PC-9 (cell line): ENCODE results near the gene INMT. TPM values are rescaled to one million over a fixed set of nuclear protein-coding genes. Genes with fewer than 3 reads are reported as not detected.

ENCODE experiments used
- BruUV-seq: library from RNA; stranded (reverse); fragments of 400-500 nt; replicated peaks from 2 replicates; lab custom pipeline; 2021; lab: Mats Ljungman, UMichigan
- CTCF ChIA-PET: fragments of 300-600 bp; sonication (Branson Sonifier 250); formaldehyde crosslinking; loops from one replicate; lab custom pipeline; 2022; ENCODE audit warnings: antibody characterized with exemption; lab: Charles Lee
- POLR2A ChIA-PET: fragments of 300-600 bp; sonication (Branson Sonifier 250); formaldehyde crosslinking; loops from one replicate; lab custom pipeline; 2022; ENCODE audit warnings: antibody characterized with exemption; ENCODE audit not compliant: unreplicated experiment; lab: Charles Lee
- DNase-seq, 2 experiments: peaks; one replicate each; pipeline versions ENCODE4 v3.0.0 to v3.0.0-alpha.2; 2015 to 2022; ENCODE audit warnings: mixed read lengths in 1 of 2
- H2AFZ ChIP-seq: fragments of 200-600 bp; sonication (generic); 2 replicates; pipeline ENCODE4 v1.8.1; 2017; ENCODE audit warnings: antibody characterized with exemption
- H3F3A ChIP-seq: fragments of 200-600 bp; sonication (generic); 2 replicates; pipeline ENCODE4 v1.8.1; 2017; ENCODE audit warnings: antibody characterized with exemption, mild to moderate bottlenecking, low read depth; ENCODE audit not compliant: insufficient read depth
- H3K27ac ChIP-seq: fragments of 200-600 bp; sonication (generic); 2 replicates; pipeline ENCODE4 v1.6.1; 2016; ENCODE audit warnings: mixed run types
- H3K27me3 ChIP-seq: fragments of 200-600 bp; sonication (generic); 2 replicates; pipeline ENCODE4 v1.6.1; 2016; ENCODE audit warnings: low read depth, mixed run types; ENCODE audit not compliant: insufficient read depth
- H3K36me3 ChIP-seq: fragments of 200-600 bp; sonication (generic); 2 replicates; pipeline ENCODE4 v1.6.1; 2016; ENCODE audit warnings: low read depth, mixed run types
- H3K4me1 ChIP-seq: fragments of 200-600 bp; sonication (generic); replicated peaks from 2 replicates; pipeline ENCODE4 v1.6.1; 2016; ENCODE audit warnings: mixed run types; ENCODE audit not compliant: insufficient read depth
- H3K4me2 ChIP-seq: fragments of 200-600 bp; sonication (generic); 2 replicates; pipeline ENCODE4 v1.6.1; 2017; ENCODE audit warnings: mixed run types
- H3K4me3 ChIP-seq: fragments of 200-600 bp; sonication (generic); 2 replicates; pipeline ENCODE4 v1.6.1; 2016; ENCODE audit warnings: mixed run types
- H3K79me2 ChIP-seq: fragments of 200-600 bp; sonication (generic); 2 replicates; pipeline ENCODE4 v1.6.1; 2017; ENCODE audit warnings: low read depth, mixed run types
- H3K9me2 ChIP-seq: fragments of 200-600 bp; sonication (generic); 2 replicates; pipeline ENCODE4 v1.8.1; 2017; ENCODE audit warnings: mild to moderate bottlenecking; ENCODE audit not compliant: insufficient read depth
- H3K9me3 ChIP-seq: fragments of 200-600 bp; sonication (generic); 2 replicates; pipeline ENCODE4 v1.8.1; 2016; ENCODE audit warnings: low read depth; ENCODE audit not compliant: insufficient read depth
- H4K20me1 ChIP-seq: fragments of 200-600 bp; sonication (generic); 2 replicates; pipeline ENCODE4 v1.8.1; 2017; ENCODE audit not compliant: insufficient read depth
- CTCF ChIP-seq: fragments of 200-600 bp; sonication (generic); conservative IDR thresholded peaks from 2 replicates; pipeline ENCODE4 v1.6.1; 2017; ENCODE audit warnings: mixed run types, antibody characterized with exemption, mild to moderate bottlenecking, moderate library complexity
- EZH2 ChIP-seq: fragments of 200-600 bp; sonication (generic); IDR thresholded peaks from 2 replicates; pipeline ENCODE4 v1.8.0; 2017; ENCODE audit warnings: antibody characterized with exemption, low read depth
- intact Hi-C: fragments of 100-400 bp; cut with micrococcal nuclease; formaldehyde crosslinking; loops from one replicate; pipeline ENCODE4 v1.10.0; 2022; ENCODE audit not compliant: unreplicated experiment
- total RNA-seq: library from RNA; stranded (reverse); gene quantifications from 2 replicates; pipeline ENCODE4 v1.2.3, GENCODE V29; 2021

INMT gene
- total RNA-seq, 1 experiment from 2014 or later: not detected

GRCh38 chr7:30708983-30709382 lies 43.0 kb upstream of the INMT start:
- no peak for DNase-seq

GRCh38 chr7:30709549-30709948 lies 42.4 kb upstream of the INMT start:
- POLR2A ChIA-PET: no interaction called here
- no peaks in the 10 kb centered on the region for H3K9me2 ChIP-seq
- no peak overlapping the region for H3K4me3 ChIP-seq
- peaks cover 16% of the 10 kb centered on the region for H3K4me1 ChIP-seq
- TF ChIP-seq EZH2 (no peak), CTCF (no peak)
- H3K4me2 ChIP-seq: no peak overlapping the region
- BruUV-seq: no TSS peak
- no peaks in the 10 kb centered on the region for H3K79me2 ChIP-seq
- H3K27ac ChIP-seq: no peak overlapping the region
- H3K27me3 ChIP-seq: no peaks in the 10 kb centered on the region
- DNase-seq: no peak
- H3K9me3 ChIP-seq: no peaks in the 10 kb centered on the region
- no peaks in the 10 kb centered on the region for H4K20me1 ChIP-seq
- H2AFZ ChIP-seq: no peak overlapping the region
- H3F3A ChIP-seq: peaks cover 16% of the 10 kb centered on the region
- no peaks in the 10 kb centered on the region for H3K36me3 ChIP-seq
- intact Hi-C loops: no loop called here
- CTCF ChIA-PET: no interaction called here

More at GRCh38 chr7:30708983-30709382, 43.0 kb upstream of the INMT start:
- no peaks in the 10 kb centered on the region for H4K20me1 ChIP-seq
- H3K9me3 ChIP-seq: no peaks in the 10 kb centered on the region
- no TSS peak for BruUV-seq
- no peak overlapping the region for H3K4me3 ChIP-seq
- H2AFZ ChIP-seq: no peak overlapping the region
- H3K27me3 ChIP-seq: no peaks in the 10 kb centered on the region
- H3K4me2 ChIP-seq: no peak overlapping the region
- peaks cover 21% of the 10 kb centered on the region for H3K4me1 ChIP-seq
- TF ChIP-seq EZH2: no peak
- no peak for TF ChIP-seq CTCF
- H3F3A ChIP-seq: peaks cover 19% of the 10 kb centered on the region
- ChIA-PET POLR2A (no interaction called here), CTCF (interaction anchor here (0.7 kb wide), 1 partner anchor 8 kb away, joined by 3 read pairs; no protein-coding TSS in a partner anchor)
- intact Hi-C loops: no loop called here
- no peaks in the 10 kb centered on the region for H3K79me2 ChIP-seq
- H3K9me2 ChIP-seq: no peaks in the 10 kb centered on the region
- H3K27ac ChIP-seq: no peak overlapping the region
- no peaks in the 10 kb centered on the region for H3K36me3 ChIP-seq

- Histone ChIP-seq H3K4me2 (no peak overlapping the region), H3K36me3 (no peaks in the 10 kb centered on the region), H3K4me1 (peaks cover 5% of the 10 kb centered on the region), H3K27me3 (no peaks in the 10 kb centered on the region), H3K9me2 (no peaks in the 10 kb centered on the region), H3K27ac (no peak overlapping the region), H3K4me3 (no peak overlapping the region), H4K20me1 (no peaks in the 10 kb centered on the region), H2AFZ (no peak overlapping the region), H3K9me3 (no peaks in the 10 kb centered on the region), H3K79me2 (no peaks in the 10 kb centered on the region), H3F3A (peaks cover 6% of the 10 kb centered on the region; the same call in 1 of the 2 replicates)
- no peak for TF ChIP-seq EZH2
- no peak for TF ChIP-seq CTCF
- intact Hi-C loops: no loop called here
- BruUV-seq: no TSS peak
- DNase-seq: peak in 1 of 2 experiments; percentile 65
- ChIA-PET POLR2A (no interaction called here), CTCF (no interaction called here)
Observed at GRCh38 chr7:30710669-30711068, 41.3 kb upstream of the INMT start.
